AG04450 (cell line): Measurements from ENCODE around the gene TEC. TPM values are rescaled to one million over a fixed set of nuclear protein-coding genes. Genes with fewer than 3 reads are reported as not detected.

ENCODE experiments used
- CTCF ChIA-PET: fragments of 300-600, 350-600 bp; formaldehyde crosslinking; extraction: SDS; loops from one replicate; lab custom pipeline; 2022; ENCODE audit warnings: antibody characterized with exemption, inconsistent platforms; lab: Charles Lee
- POLR2A ChIA-PET: fragments of 350-600 bp; formaldehyde crosslinking; extraction: SDS; loops from one replicate; lab custom pipeline; 2021; ENCODE audit warnings: antibody characterized with exemption, inconsistent platforms; lab: Yijun Ruan, JAX
- DNase-seq: peaks from one replicate; pipeline ENCODE4 v3.0.0-alpha.2; 2011; ENCODE audit warnings: low read depth, low spot score
- H3K27ac ChIP-seq: one replicate; pipeline ENCODE4 v1.5.1; 2012; ENCODE audit warnings: low read depth, low read length, control low read depth
- H3K27me3 ChIP-seq: one replicate; pipeline ENCODE4 v1.6.0; 2012; ENCODE audit warnings: low read length; ENCODE audit not compliant: control insufficient read depth, insufficient read depth
- H3K4me3 ChIP-seq: 2 replicates; pipeline ENCODE4 v1.5.1; 2011; ENCODE audit warnings: mild to moderate bottlenecking, low read depth, low read length, control low read depth
- H3K9me3 ChIP-seq: 2 replicates; pipeline ENCODE4 v1.5.1; 2012; ENCODE audit warnings: low read length; ENCODE audit not compliant: control insufficient read depth, insufficient read depth
- CTCF ChIP-seq: IDR thresholded peaks from 2 replicates; pipeline ENCODE4 v1.5.1; 2011; ENCODE audit warnings: low read depth, low read length, control low read depth, inconsistent platforms
- polyA plus RNA-seq: library from polyadenylated mRNA; depleted of rRNA; stranded (reverse); fragments of >200 nt; gene quantifications from 2 replicates; pipeline ENCODE4 v1.2.3, GENCODE V29; 2011

The TEC gene
- polyA plus RNA-seq, 1 experiment = 0.21 TPM

DNA sequence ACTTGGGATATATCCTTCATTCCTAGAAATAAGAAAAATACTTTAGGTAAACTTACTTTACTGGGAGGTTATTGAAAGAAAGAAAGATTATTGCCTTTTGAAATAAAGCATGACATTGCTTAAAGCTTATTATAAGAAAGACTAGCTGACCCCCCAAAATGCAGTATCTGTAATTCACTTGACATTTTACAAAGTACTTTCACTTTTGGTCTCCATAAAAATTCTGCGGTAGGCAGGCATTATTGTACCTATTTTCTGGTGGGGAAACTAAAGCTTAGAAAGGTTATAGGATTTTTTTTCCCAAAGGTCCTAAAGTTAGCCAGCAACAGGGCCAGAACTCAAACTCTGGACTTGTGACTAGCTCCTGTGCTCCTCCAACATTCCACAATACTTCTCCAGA, 105.9 kb downstream of the TEC start:
- TF ChIP-seq CTCF = no peak
- POLR2A ChIA-PET = no interaction called here
- CTCF ChIA-PET = no interaction called here
- no peaks in the 10 kb centered on the region for H3K9me3 ChIP-seq
- H3K27me3 ChIP-seq = no peaks in the 10 kb centered on the region
- H3K4me3 ChIP-seq = no peak overlapping the region
- DNase-seq = no peak
- H3K27ac ChIP-seq = no peak overlapping the region

DNA sequence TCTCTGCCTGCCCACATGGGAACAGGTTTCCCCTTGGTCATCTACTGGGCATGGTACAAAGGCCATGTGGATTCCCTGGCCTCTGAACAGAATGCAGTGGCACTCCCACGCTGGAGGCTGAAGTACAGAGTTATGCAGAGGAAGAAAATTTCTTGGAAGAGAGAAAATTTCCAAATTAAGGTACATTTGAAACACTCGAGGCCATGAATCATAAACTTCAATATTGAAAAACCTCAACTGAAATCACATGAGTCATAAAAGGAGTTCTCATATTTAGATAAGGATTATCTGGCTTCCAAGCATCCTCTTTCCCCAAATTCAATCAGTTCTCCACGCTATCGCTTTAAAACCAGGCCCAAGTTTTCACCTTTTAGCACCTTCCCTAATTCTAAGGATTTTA, 107.5 kb downstream of the TEC start:
- TF ChIP-seq CTCF = no peak
- peak overlapping the region; percentile 11 for H3K27ac ChIP-seq
- no peak overlapping the region for H3K4me3 ChIP-seq
- CTCF ChIA-PET = no interaction called here
- no peak for DNase-seq
- POLR2A ChIA-PET = no interaction called here
- H3K9me3 ChIP-seq = no peaks in the 10 kb centered on the region
- no peaks in the 10 kb centered on the region for H3K27me3 ChIP-seq

GRCh38 chr4:48157271-48157670, 112.4 kb downstream of the TEC start:
- POLR2A ChIA-PET = no interaction called here
- H3K27me3 ChIP-seq = no peaks in the 10 kb centered on the region
- no peak overlapping the region for H3K4me3 ChIP-seq
- no peak overlapping the region for H3K27ac ChIP-seq
- no peak for TF ChIP-seq CTCF
- CTCF ChIA-PET = no interaction called here
- no peaks in the 10 kb centered on the region; the same call in 1 of the 2 replicates for H3K9me3 ChIP-seq
- no peak for DNase-seq

DNA sequence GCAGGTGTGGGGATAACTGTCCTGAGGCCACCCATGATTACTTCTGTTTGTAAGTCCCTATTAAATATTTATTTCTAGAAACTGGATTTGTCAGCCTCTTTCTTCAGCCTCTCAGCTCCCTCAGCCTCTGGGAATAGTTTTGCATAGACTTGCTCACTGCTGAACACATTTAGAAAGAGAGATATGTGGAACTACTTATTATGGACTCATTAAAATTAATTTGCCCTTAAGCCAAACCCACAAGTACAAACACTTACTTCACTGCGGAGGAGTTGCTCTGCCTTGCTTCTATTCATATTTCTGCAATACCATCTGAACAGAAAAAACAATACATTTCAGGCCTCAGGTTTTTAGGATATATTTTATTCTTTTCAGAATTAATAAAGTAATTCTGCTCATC, 113.2 kb downstream of the TEC start:
- CTCF ChIA-PET = no interaction called here
- POLR2A ChIA-PET = no interaction called here
- Histone ChIP-seq H3K27ac (no peak overlapping the region), H3K9me3 (no peaks in the 10 kb centered on the region; the same call in 1 of the 2 replicates), H3K27me3 (no peaks in the 10 kb centered on the region), H3K4me3 (no peak overlapping the region)
- no peak for DNase-seq
- no peak for TF ChIP-seq CTCF

GRCh38 chr4:48153791-48154550, 115.7 kb downstream of the TEC start:
- Histone ChIP-seq H3K27ac (no peak overlapping the region), H3K4me3 (no peak overlapping the region), H3K27me3 (no peaks in the 10 kb centered on the region), H3K9me3 (no peaks in the 10 kb centered on the region; the same call in 1 of the 2 replicates)
- CTCF ChIA-PET = no interaction called here
- DNase-seq = no peak
- POLR2A ChIA-PET = no interaction called here
- no peak for TF ChIP-seq CTCF
